Activated naive CD8-positive, alpha-beta T cell treated with anti-CD3 and anti-CD28 coated beads for 36 hours (primary cell): ENCODE results near the gene FKBP5. TPM values are rescaled to one million over a fixed set of nuclear protein-coding genes. Genes with fewer than 3 reads are reported as not detected.

Source experiments
- DNase-seq: peaks from one replicate; pipeline ENCODE4 v3.0.0; 2021
- H3K27ac Mint-ChIP-seq: one replicate; pipeline ENCODE4 v1.8.0; 2022; ENCODE audit warnings: mild to moderate bottlenecking, moderate library complexity, mixed read lengths
- H3K27me3 Mint-ChIP-seq: one replicate; pipeline ENCODE4 v1.8.0; 2022; ENCODE audit warnings: mild to moderate bottlenecking, mixed read lengths
- H3K36me3 Mint-ChIP-seq: one replicate; pipeline ENCODE4 v1.8.0; 2021; ENCODE audit warnings: mild to moderate bottlenecking, mixed read lengths
- H3K4me1 Mint-ChIP-seq: one replicate; pipeline ENCODE4 v1.8.0; 2021; ENCODE audit warnings: mixed read lengths
- H3K4me3 Mint-ChIP-seq: one replicate; pipeline ENCODE4 v1.8.0; 2022; ENCODE audit warnings: mild to moderate bottlenecking, moderate library complexity, mixed read lengths
- H3K9me3 Mint-ChIP-seq: one replicate; pipeline ENCODE4 v1.8.0; 2022; ENCODE audit warnings: mixed read lengths
- total RNA-seq, 2 experiments: library from RNA; stranded (reverse); gene quantifications; one replicate each; pipeline ENCODE4 v1.2.3, GENCODE V29; 2021

FKBP5 gene
- total RNA-seq, 2 experiments from 2014 or later, result 110 TPM

- Mint-ChIP-seq H3K4me1 (peaks cover 80% of the 10 kb centered on the region), H3K27me3 (no peaks in the 10 kb centered on the region), H3K9me3 (no peaks in the 10 kb centered on the region)
These were observed 39.4 kb upstream of the FKBP5 start for GRCh38 chr6:35727935-35728682.

GRCh38 chr6:35727231-35727934 lies 38.7 kb upstream of the FKBP5 start:
- Mint-ChIP-seq H3K4me3 (peak overlapping the region; percentile 61), H3K27ac (peak overlapping the region; percentile 74), H3K9me3 (no peaks in the 10 kb centered on the region), H3K36me3 (no peaks in the 10 kb centered on the region), H3K4me1 (peaks cover 73% of the 10 kb centered on the region), H3K27me3 (no peaks in the 10 kb centered on the region)
- no peak for DNase-seq

More at GRCh38 chr6:35727935-35728682, 39.4 kb upstream of the FKBP5 start:
- DNase-seq, result peak; percentile 89
- peaks cover 7% of the 10 kb centered on the region for H3K36me3 Mint-ChIP-seq
- peak overlapping the region; percentile 92 for H3K27ac Mint-ChIP-seq
- peak overlapping the region; percentile 79 for H3K4me3 Mint-ChIP-seq

GRCh38 chr6:35725721-35726438 lies 37.2 kb upstream of the FKBP5 start:
- H3K4me3 Mint-ChIP-seq, result no peak overlapping the region
- no peak for DNase-seq
- H3K27me3 Mint-ChIP-seq, result no peaks in the 10 kb centered on the region

GRCh38 chr6:35725081-35725708 lies 36.5 kb upstream of the FKBP5 start:
- Mint-ChIP-seq H3K36me3 (no peaks in the 10 kb centered on the region), H3K4me1 (peaks cover 73% of the 10 kb centered on the region)

More at GRCh38 chr6:35725721-35726438, 37.2 kb upstream of the FKBP5 start:
- Mint-ChIP-seq H3K9me3 (no peaks in the 10 kb centered on the region), H3K36me3 (no peaks in the 10 kb centered on the region), H3K4me1 (peaks cover 72% of the 10 kb centered on the region), H3K27ac (no peak overlapping the region)

GRCh38 chr6:35724471-35724870 lies 35.8 kb upstream of the FKBP5 start:
- no peaks in the 10 kb centered on the region for H3K36me3 Mint-ChIP-seq
- H3K9me3 Mint-ChIP-seq, result no peaks in the 10 kb centered on the region
- no peak overlapping the region for H3K27ac Mint-ChIP-seq
- no peak for DNase-seq
- H3K27me3 Mint-ChIP-seq, result no peaks in the 10 kb centered on the region
- no peak overlapping the region for H3K4me3 Mint-ChIP-seq
- H3K4me1 Mint-ChIP-seq, result peaks cover 73% of the 10 kb centered on the region

More at GRCh38 chr6:35725081-35725708, 36.5 kb upstream of the FKBP5 start:
- H3K27me3 Mint-ChIP-seq, result no peaks in the 10 kb centered on the region
- DNase-seq, result no peak
- no peak overlapping the region for H3K27ac Mint-ChIP-seq
- no peaks in the 10 kb centered on the region for H3K9me3 Mint-ChIP-seq
- H3K4me3 Mint-ChIP-seq, result no peak overlapping the region

- H3K27me3 Mint-ChIP-seq, result no peaks in the 10 kb centered on the region
- peaks cover 73% of the 10 kb centered on the region for H3K4me1 Mint-ChIP-seq
- H3K36me3 Mint-ChIP-seq, result no peaks in the 10 kb centered on the region
- DNase-seq, result no peak
- no peak overlapping the region for H3K4me3 Mint-ChIP-seq
- no peaks in the 10 kb centered on the region for H3K9me3 Mint-ChIP-seq
- H3K27ac Mint-ChIP-seq, result no peak overlapping the region
These were observed 35.3 kb upstream of the FKBP5 start for GRCh38 chr6:35724059-35724458.

- Mint-ChIP-seq H3K4me1 (peaks cover 74% of the 10 kb centered on the region), H3K4me3 (no peak overlapping the region), H3K36me3 (no peaks in the 10 kb centered on the region), H3K9me3 (no peaks in the 10 kb centered on the region), H3K27ac (no peak overlapping the region), H3K27me3 (no peaks in the 10 kb centered on the region)
- no peak for DNase-seq
These were observed 34.9 kb upstream of the FKBP5 start for GRCh38 chr6:35723587-35723986.

- no peaks in the 10 kb centered on the region for H3K27me3 Mint-ChIP-seq
- peaks cover 2% of the 10 kb centered on the region for H3K36me3 Mint-ChIP-seq
- H3K4me3 Mint-ChIP-seq, result no peak overlapping the region
- peak overlapping the region; percentile 4 for H3K27ac Mint-ChIP-seq
- DNase-seq, result no peak
- H3K4me1 Mint-ChIP-seq, result peaks cover 79% of the 10 kb centered on the region
- H3K9me3 Mint-ChIP-seq, result peaks cover under 1% of the 10 kb centered on the region
These were observed 33.5 kb upstream of the FKBP5 start for GRCh38 chr6:35722121-35722761.

GRCh38 chr6:35719830-35720733 lies 31.4 kb upstream of the FKBP5 start:
- DNase-seq, result no peak
- Mint-ChIP-seq H3K4me3 (peak overlapping the region; percentile 64), H3K4me1 (peaks cover 65% of the 10 kb centered on the region), H3K9me3 (peaks cover 2% of the 10 kb centered on the region), H3K36me3 (peaks cover 2% of the 10 kb centered on the region), H3K27ac (peak overlapping the region; percentile 93), H3K27me3 (no peaks in the 10 kb centered on the region)

GRCh38 chr6:35719404-35719829 lies 30.7 kb upstream of the FKBP5 start:
- Mint-ChIP-seq H3K27ac (peak overlapping the region; percentile 93), H3K4me1 (peaks cover 60% of the 10 kb centered on the region), H3K9me3 (peaks cover 2% of the 10 kb centered on the region), H3K36me3 (peaks cover 2% of the 10 kb centered on the region), H3K4me3 (peak overlapping the region; percentile 64), H3K27me3 (no peaks in the 10 kb centered on the region)
- DNase-seq, result no peak

- Mint-ChIP-seq H3K4me1 (peaks cover 55% of the 10 kb centered on the region), H3K36me3 (peaks cover 2% of the 10 kb centered on the region), H3K27me3 (no peaks in the 10 kb centered on the region), H3K27ac (peak overlapping the region; percentile 93), H3K9me3 (peaks cover 2% of the 10 kb centered on the region), H3K4me3 (peak overlapping the region; percentile 64)
- DNase-seq, result peak; percentile 59
These were observed 30.2 kb upstream of the FKBP5 start for GRCh38 chr6:35718911-35719381.

- H3K36me3 Mint-ChIP-seq, result peaks cover 2% of the 10 kb centered on the region
- H3K27ac Mint-ChIP-seq, result peak overlapping the region; percentile 93
- H3K4me1 Mint-ChIP-seq, result peaks cover 56% of the 10 kb centered on the region
- DNase-seq, result no peak
- H3K9me3 Mint-ChIP-seq, result peaks cover 2% of the 10 kb centered on the region
- peak overlapping the region; percentile 64 for H3K4me3 Mint-ChIP-seq
- H3K27me3 Mint-ChIP-seq, result no peaks in the 10 kb centered on the region
These were observed 29.6 kb upstream of the FKBP5 start for GRCh38 chr6:35718375-35718736.

GRCh38 chr6:35717449-35718374 lies 29.0 kb upstream of the FKBP5 start:
- Mint-ChIP-seq H3K27ac (peak overlapping the region; percentile 93), H3K4me1 (peaks cover 57% of the 10 kb centered on the region), H3K4me3 (peak overlapping the region; percentile 64), H3K27me3 (no peaks in the 10 kb centered on the region), H3K36me3 (peaks cover 2% of the 10 kb centered on the region), H3K9me3 (peaks cover 2% of the 10 kb centered on the region)
- DNase-seq, result no peak
